ENCODE results near the gene RAI2. TPM values are rescaled to one million over a fixed set of nuclear protein-coding genes. Genes with fewer than 3 reads are reported as not detected.
A peak's percentile ranks its signal among the peaks of the same experiment; 100 is the strongest.

The RAI2 gene
- total and polyA plus RNA-seq, 9 donors = 1.5 to 11.1 (median 8.2) TPM

- WGBS (ENCODE audit: insufficient coverage) = 64% methylated on average over 5 of the region's 5 CpGs
- Histone ChIP-seq H3K27ac (ENCODE audit: low read length) (no peak overlapping the region), H3K27me3 (ENCODE audit: control insufficient read depth, insufficient read depth, low read length) (peaks cover 20% of the 10 kb centered on the region), H3K36me3 (ENCODE audit: control insufficient read depth, insufficient read depth, low read length) (no peaks in the 10 kb centered on the region), H3K4me1 (ENCODE audit: control insufficient read depth, insufficient read depth, low read length) (no peaks in the 10 kb centered on the region), H3K4me3 (ENCODE audit: low read length) (no peak overlapping the region), H3K9me3 (replicated peaks; ENCODE audit: control insufficient read depth, low read depth, low read length) (no peaks in the 10 kb centered on the region)
- DNase-seq = peak; percentile 5
These were observed 92.1 kb downstream of the RAI2 start for GRCh38 chrX:17768997-17769396.

GRCh38 chrX:17767734-17768133, 93.4 kb downstream of the RAI2 start:
- no peak for DNase-seq
- H3K4me3 ChIP-seq (ENCODE audit: low read length) = no peak overlapping the region
- peaks cover 20% of the 10 kb centered on the region for H3K27me3 ChIP-seq (ENCODE audit: control insufficient read depth, insufficient read depth, low read length)
- H3K4me1 ChIP-seq (ENCODE audit: control insufficient read depth, insufficient read depth, low read length) = no peaks in the 10 kb centered on the region
- no peaks in the 10 kb centered on the region for H3K9me3 ChIP-seq (replicated peaks; ENCODE audit: control insufficient read depth, low read depth, low read length)
- no CpG with 5 or more reads among the region's 1 CpG for WGBS (ENCODE audit: insufficient coverage)
- H3K36me3 ChIP-seq (ENCODE audit: control insufficient read depth, insufficient read depth, low read length) = no peaks in the 10 kb centered on the region
- H3K27ac ChIP-seq (ENCODE audit: low read length) = no peak overlapping the region

DNA sequence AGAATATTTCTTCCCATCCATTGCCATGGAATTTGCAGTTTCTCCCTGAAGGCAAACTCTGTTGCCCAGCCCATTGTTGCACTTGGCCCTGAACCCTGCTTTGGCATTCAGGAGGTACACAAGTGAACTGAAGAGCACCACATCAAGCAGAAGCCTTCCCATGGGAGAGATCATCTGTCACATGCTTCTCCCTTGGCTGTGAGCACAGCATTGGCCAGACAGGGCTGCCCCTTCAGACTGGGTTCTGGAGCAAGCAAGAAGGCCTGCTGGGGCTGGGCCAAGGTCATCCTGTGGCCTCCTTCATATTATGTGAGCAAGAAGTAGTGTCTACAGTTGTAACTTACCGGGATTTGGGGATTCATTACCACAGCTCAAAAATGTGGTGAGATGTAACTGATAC, 101.1 kb downstream of the RAI2 start:
- H3K27me3 ChIP-seq (ENCODE audit: control insufficient read depth, insufficient read depth, low read length) = peaks cover 15% of the 10 kb centered on the region
- H3K4me3 ChIP-seq (ENCODE audit: low read length) = no peak overlapping the region
- H3K4me1 ChIP-seq (ENCODE audit: control insufficient read depth, insufficient read depth, low read length) = no peaks in the 10 kb centered on the region
- WGBS (ENCODE audit: insufficient coverage) = no CpG with 5 or more reads among the region's 1 CpG
- H3K36me3 ChIP-seq (ENCODE audit: control insufficient read depth, insufficient read depth, low read length) = no peaks in the 10 kb centered on the region
- no peak for DNase-seq
- H3K9me3 ChIP-seq (replicated peaks; ENCODE audit: control insufficient read depth, low read depth, low read length) = no peaks in the 10 kb centered on the region
- no peak overlapping the region for H3K27ac ChIP-seq (ENCODE audit: low read length)

DNA sequence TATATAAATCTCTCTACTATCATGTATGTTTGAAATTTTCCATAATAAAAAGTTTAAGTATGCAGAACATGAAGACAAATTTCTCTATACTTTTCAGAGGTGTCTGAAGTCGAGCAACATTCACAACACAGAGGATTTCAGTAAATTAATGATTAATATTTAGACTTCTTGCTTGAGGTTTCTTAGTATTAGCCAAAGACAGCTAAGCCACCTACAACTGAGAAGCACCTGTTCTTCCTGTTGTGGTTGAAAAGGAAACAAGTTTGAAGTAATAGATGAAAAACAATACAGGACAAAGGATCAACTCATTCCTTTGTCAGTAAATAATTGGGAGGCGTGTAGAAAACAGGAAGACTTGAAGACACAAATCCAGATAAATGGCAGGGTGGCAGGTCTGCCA, 102.7 kb downstream of the RAI2 start:
- no peak for DNase-seq
- Histone ChIP-seq H3K4me3 (ENCODE audit: low read length) (no peak overlapping the region), H3K4me1 (ENCODE audit: control insufficient read depth, insufficient read depth, low read length) (no peaks in the 10 kb centered on the region), H3K36me3 (ENCODE audit: control insufficient read depth, insufficient read depth, low read length) (no peaks in the 10 kb centered on the region), H3K27ac (ENCODE audit: low read length) (no peak overlapping the region), H3K27me3 (ENCODE audit: control insufficient read depth, insufficient read depth, low read length) (peaks cover 11% of the 10 kb centered on the region), H3K9me3 (replicated peaks; ENCODE audit: control insufficient read depth, low read depth, low read length) (no peaks in the 10 kb centered on the region)
- WGBS (ENCODE audit: insufficient coverage) = 88% methylated on average over 1 of the region's 2 CpGs

- H3K36me3 ChIP-seq (ENCODE audit: control insufficient read depth, insufficient read depth, low read length) = no peaks in the 10 kb centered on the region
- no peaks in the 10 kb centered on the region for H3K4me1 ChIP-seq (ENCODE audit: control insufficient read depth, insufficient read depth, low read length)
- H3K27me3 ChIP-seq (ENCODE audit: control insufficient read depth, insufficient read depth, low read length) = peaks cover 28% of the 10 kb centered on the region
- H3K4me3 ChIP-seq (ENCODE audit: low read length) = no peak overlapping the region
- no peak for DNase-seq
- WGBS (ENCODE audit: insufficient coverage) = 60% methylated on average over 2 of the region's 3 CpGs
- H3K9me3 ChIP-seq (replicated peaks; ENCODE audit: control insufficient read depth, low read depth, low read length) = no peaks in the 10 kb centered on the region
- no peak overlapping the region for H3K27ac ChIP-seq (ENCODE audit: low read length)
These were observed 110.7 kb downstream of the RAI2 start for GRCh38 chrX:17750436-17750835.

Other genes starting within 250 kb of the RAI2 start
- gene SCML1, start 123.8 kb downstream of the RAI2 start, total RNA-seq = 5.8 TPM
- 10 to 100 TPM in 4 of 8 donors, 1 to 10 TPM in 4; 7.2 to 16.3 (median 9.9) TPM for gene SCML1, start 123.8 kb downstream of the RAI2 start, polyA plus RNA-seq (ENCODE audit: insufficient read depth in 1 of 8, insufficient read length in 8 of 8, low replicate concordance in 1 of 8)

All from muscle of leg (tissue), 11 donors.